ENCODE data around the gene ACBD3. TPM values are rescaled to one million over a fixed set of nuclear protein-coding genes. Genes with fewer than 3 reads are reported as not detected.

ACBD3 gene
- total RNA-seq, 4 donors from 2014 or later: 28.1 to 53.6 (median 32.6) TPM

GRCh38 chr1:226125097-226125630, 61.4 kb downstream of the ACBD3 start:
- Histone ChIP-seq H3K36me3 (no peaks in the 10 kb centered on the region), H3K9me3 (no peaks in the 10 kb centered on the region), H3K27me3 (no peaks in the 10 kb centered on the region), H3K4me1 (peaks cover 0 to 31% (median 22%) of the 10 kb centered on the region in 4 donors), H3K4me3 (no peak overlapping the region), H3K27ac (replicated peaks in 1 of 4) (no peak overlapping the region)
- TF ChIP-seq EP300 (IDR thresholded peaks at IDR 0.05) (no peak), CTCF (IDR thresholded peaks at IDR 0.05) (peak in 2 of 3 experiments; percentile 93 to 94), POLR2AphosphoS5 (IDR thresholded peaks at IDR 0.05) (peak in 1 of 2 donors; percentile 49)
- DNase-seq (ENCODE audit: extremely low spot score): no peak
- intact Hi-C loops (cut with DNase I): loop anchor here (2.0 kb wide), 2 partner anchors 64 to 72 kb away; no protein-coding TSS in a partner anchor
- 3% methylated on average over 12 of the region's 12 CpGs for WGBS

- Histone ChIP-seq H3K9me3 (no peaks in the 10 kb centered on the region), H3K4me1 (peaks cover 0 to 31% (median 22%) of the 10 kb centered on the region in 4 donors), H3K27me3 (no peaks in the 10 kb centered on the region), H3K4me3 (no peak overlapping the region), H3K36me3 (no peaks in the 10 kb centered on the region), H3K27ac (replicated peaks in 1 of 4) (no peak overlapping the region)
- intact Hi-C loops (cut with DNase I): loop anchor here (2.0 to 5.0 kb wide), 4 partner anchors 42 to 127 kb away; partner anchors contain the start of gene SDE2
- no peak for DNase-seq (ENCODE audit: extremely low spot score)
- no peak for TF ChIP-seq POLR2A (IDR thresholded peaks at IDR 0.05; ENCODE audit: low read depth)
- TF ChIP-seq POLR2AphosphoS5 (IDR thresholded peaks at IDR 0.05): no peak
- TF ChIP-seq EP300 (IDR thresholded peaks at IDR 0.05): no peak
- TF ChIP-seq CTCF (IDR thresholded peaks at IDR 0.05): no peak
- WGBS: 83% methylated on average over 10 of the region's 14 CpGs
Measured at GRCh38 chr1:226123591-226124471, 62.7 kb downstream of the ACBD3 start.

- 86% methylated on average over 1 of the region's 4 CpGs for WGBS
Measured at GRCh38 chr1:226123212-226123560, 63.4 kb downstream of the ACBD3 start.

More at GRCh38 chr1:226123212-226123560, 63.4 kb downstream of the ACBD3 start:
- Histone ChIP-seq H3K9me3 (no peaks in the 10 kb centered on the region), H3K4me3 (no peak overlapping the region), H3K27ac (replicated peaks in 1 of 4) (peak overlapping the region in 1 of 4 donors; percentile 82), H3K4me1 (peaks cover 0 to 31% (median 22%) of the 10 kb centered on the region in 4 donors), H3K36me3 (no peaks in the 10 kb centered on the region), H3K27me3 (no peaks in the 10 kb centered on the region)
- intact Hi-C loops (cut with DNase I): loop anchor here (5.0 kb wide), 2 partner anchors 41 to 126 kb away; partner anchors contain the start of gene SDE2
- TF ChIP-seq POLR2AphosphoS5 (IDR thresholded peaks at IDR 0.05) (no peak), CTCF (IDR thresholded peaks at IDR 0.05) (no peak), EP300 (IDR thresholded peaks at IDR 0.05) (no peak), POLR2A (IDR thresholded peaks at IDR 0.05; ENCODE audit: low read depth) (no peak)
- no peak for DNase-seq (ENCODE audit: extremely low spot score)
